HepG2 (cell line): ENCODE results near the gene SCN7A. TPM values are rescaled to one million over a fixed set of nuclear protein-coding genes. Genes with fewer than 3 reads are reported as not detected.
A peak's percentile ranks its signal among the peaks of the same experiment; 100 is the strongest.

Experiments used
- ATF7 ChIP-seq, 2 experiments: fragments of 450-650 bp in 1 of 2; sonication (generic) in 1 of 2; formaldehyde crosslinking in 1 of 2; IDR thresholded peaks; 2 replicates each; pipeline versions ENCODE4 v1.4.0 to v1.6.1; 2016 to 2020; ENCODE audit warnings: antibody characterized with exemption in 1 of 2, mild to moderate bottlenecking in 1 of 2, missing genetic modification reagents in 1 of 2
- CHD4 ChIP-seq: fragments of 200-600 bp; sonication (generic); IDR thresholded peaks from 2 replicates; pipeline ENCODE4 v1.7.0; 2017; ENCODE audit warnings: mild to moderate bottlenecking, low read length, borderline replicate concordance
- JDP2 ChIP-seq: sonication (generic); formaldehyde crosslinking; IDR thresholded peaks from 2 replicates; pipeline ENCODE4 v1.8.1; 2022; ENCODE audit warnings: missing genetic modification reagents, borderline replicate concordance
- KAT7 ChIP-seq: IDR thresholded peaks from 2 replicates; pipeline ENCODE4 v1.6.1; 2018; ENCODE audit warnings: borderline replicate concordance, missing compliant biosample characterization
- MED13 ChIP-seq: sonication (generic); formaldehyde crosslinking; IDR thresholded peaks from 2 replicates; pipeline ENCODE4 v1.5.0; 2020; ENCODE audit warnings: missing genetic modification reagents
- NFYC ChIP-seq: IDR thresholded peaks from 2 replicates; pipeline ENCODE4 v1.6.1; 2016; ENCODE audit warnings: missing genetic modification reagents, missing compliant biosample characterization
- RAD21 ChIP-seq: fragments of 450-650 bp; formaldehyde crosslinking; IDR thresholded peaks from 2 replicates; pipeline ENCODE4 v1.5.0; 2020; ENCODE audit warnings: mild to moderate bottlenecking
- SETDB1 ChIP-seq: sonication (generic); formaldehyde crosslinking; IDR thresholded peaks from 2 replicates; pipeline ENCODE4 v1.5.1; 2020; ENCODE audit warnings: missing genetic modification reagents, mild to moderate bottlenecking, borderline replicate concordance
- SP5 ChIP-seq: IDR thresholded peaks from 2 replicates; pipeline ENCODE4 v1.6.1; 2016; ENCODE audit warnings: low read depth, borderline replicate concordance
- TEF ChIP-seq: sonication (generic); formaldehyde crosslinking; IDR thresholded peaks from 2 replicates; pipeline ENCODE4 v1.5.0; 2020; ENCODE audit warnings: missing genetic modification reagents
- ZBTB40 ChIP-seq, 2 experiments: fragments of 450-650 bp in 1 of 2; sonication (generic) in 1 of 2; formaldehyde crosslinking in 1 of 2; IDR thresholded peaks; 2 replicates each; pipeline versions ENCODE4 v1.6.1 to v1.8.0; 2016 to 2022; ENCODE audit warnings: antibody characterized with exemption in 1 of 2, mild to moderate bottlenecking in 1 of 2, missing genetic modification reagents in 1 of 2
- ZFP90 ChIP-seq: sonication (generic); formaldehyde crosslinking; IDR thresholded peaks from 2 replicates; pipeline ENCODE4 v1.8.0; 2022; ENCODE audit warnings: missing genetic modification reagents, mild to moderate bottlenecking, inconsistent platforms, borderline replicate concordance
- ZNF143 ChIP-seq: sonication (generic); formaldehyde crosslinking; IDR thresholded peaks from 2 replicates; pipeline ENCODE4 v1.4.0; 2020; ENCODE audit warnings: missing genetic modification reagents
- ZNF562 ChIP-seq: sonication (generic); formaldehyde crosslinking; IDR thresholded peaks from 2 replicates; pipeline ENCODE4 v1.8.0; 2022; ENCODE audit warnings: missing genetic modification reagents, borderline replicate concordance
- ZNF589 ChIP-seq: sonication (generic); formaldehyde crosslinking; conservative IDR thresholded peaks from 2 replicates; pipeline ENCODE4 v1.8.0; 2022; ENCODE audit warnings: mild to moderate bottlenecking, moderate library complexity, missing genetic modification reagents
- ZNF619 ChIP-seq: sonication (generic); formaldehyde crosslinking; IDR thresholded peaks from 2 replicates; pipeline ENCODE4 v1.4.0; 2020; ENCODE audit warnings: mild to moderate bottlenecking, missing genetic modification reagents
- ZNF747 ChIP-seq: sonication (generic); formaldehyde crosslinking; IDR thresholded peaks from 2 replicates; pipeline ENCODE4 v1.8.1; 2023; ENCODE audit warnings: missing genetic modification reagents, mild to moderate bottlenecking, borderline replicate concordance
- ZNF816 ChIP-seq: sonication (generic); formaldehyde crosslinking; IDR thresholded peaks from 2 replicates; pipeline ENCODE4 v1.8.0; 2022; ENCODE audit warnings: missing genetic modification reagents, mild to moderate bottlenecking, borderline replicate concordance
- ZNF839 ChIP-seq: sonication (generic); formaldehyde crosslinking; IDR thresholded peaks from 2 replicates; pipeline ENCODE4 v1.4.0; 2020; ENCODE audit warnings: missing genetic modification reagents, mild to moderate bottlenecking, borderline replicate concordance
- ZNF878 ChIP-seq: sonication (generic); formaldehyde crosslinking; IDR thresholded peaks from 2 replicates; pipeline ENCODE4 v1.8.1; 2023; ENCODE audit warnings: mild to moderate bottlenecking, missing genetic modification reagents, moderate library complexity
- polyA plus RNA-seq, 8 experiments: library from polyadenylated mRNA; depleted of rRNA in 3 of 8; stranded (reverse) in 7 of 8; unstranded in 1 of 8; fragments of >200 nt; fragmentation: Illumina TruSeq in 4 of 8; extraction: Trizol in 4 of 8; gene quantifications; 2 replicates each; pipeline versions ENCODE4 v1.2.1 to v1.2.3, GENCODE V29; 2011 to 2016; ENCODE audit warnings: low read depth in 4 of 8, missing spikeins in 1 of 8, mixed read lengths in 1 of 8; ENCODE audit not compliant: insufficient read depth in 1 of 8
- total RNA-seq, 5 experiments: library from RNA; depleted of rRNA; stranded (reverse); fragments of >200 nt; fragmentation: Illumina TruSeq; extraction: Trizol; gene quantifications; 2 replicates each; pipeline ENCODE4 v1.2.3, GENCODE V29; 2016; ENCODE audit warnings: low read depth in 1 of 5

The SCN7A gene
- total and polyA plus RNA-seq, 2 of the 13 experiments (the other 11 are each of a cell fraction or from before 2014, with no cell fraction given), result 0.01 TPM; not detected in 1

GRCh38 chr2:166375736-166376487 is 118.1 kb downstream of the SCN7A start, which contains the start of gene SCN9A (continued):
- TF ChIP-seq SETDB1 (CRISPR knock-in tag), result no peak
- TF ChIP-seq ZNF839 (CRISPR knock-in tag), result peak; percentile 27; the same call in 1 of the 2 replicates
- peak; percentile 33; the same call in 1 of the 2 replicates for TF ChIP-seq RAD21 (CRISPR knock-in tag)
- 0 out of 2 replicates have a peak, but pooled peaks have one; percentile 41 for TF ChIP-seq ZNF619 (CRISPR knock-in tag)
- peak; percentile 80; the same call in 1 of the 2 replicates for TF ChIP-seq ZFP90
- no peak for TF ChIP-seq ZNF562 (CRISPR knock-in tag)
- no peak for TF ChIP-seq CHD4
- no peak for TF ChIP-seq JDP2 (CRISPR knock-in tag)
- TF ChIP-seq ZNF878 (CRISPR knock-in tag), result peak; percentile 32
- peak; percentile 91; the same call in 1 of the 2 replicates for TF ChIP-seq ZNF816 (CRISPR knock-in tag)
- TF ChIP-seq MED13 (CRISPR knock-in tag), result 0 out of 2 replicates have a peak, but pooled peaks have one; percentile 57
- peak; percentile 7; the same call in 1 of the 2 replicates for TF ChIP-seq ZNF589 (CRISPR knock-in tag)
- no peak for TF ChIP-seq ZNF143 (CRISPR knock-in tag)
- no peak; the same call in 1 of the 2 replicates for TF ChIP-seq TEF
- peak; percentile 98 for TF ChIP-seq KAT7 (CRISPR knock-in tag)
- TF ChIP-seq ZNF747, result no peak
- no peak for TF ChIP-seq ZBTB40 (IDR thresholded peaks at IDR 0.05)
- no peak; the same call in 1 of the 2 replicates for TF ChIP-seq ZBTB40 (CRISPR knock-in tag; IDR thresholded peaks at IDR 0.05)
- TF ChIP-seq NFYC, result peak; percentile 59
- no peak for TF ChIP-seq ATF7 (IDR thresholded peaks at IDR 0.05)
- TF ChIP-seq ATF7 (CRISPR knock-in tag; IDR thresholded peaks at IDR 0.05), result no peak
- peak; percentile 86 for TF ChIP-seq SP5 (CRISPR knock-in tag)
